Activated CD8-positive, alpha-beta T cell treated with anti-CD3 and anti-CD28 coated beads for 36 hours (primary cell): ENCODE results near the gene CHST9. TPM values are rescaled to one million over a fixed set of nuclear protein-coding genes. Genes with fewer than 3 reads are reported as not detected.
"Not testable (repeated sequence)": the region's sequence is repeated elsewhere in the genome, so short reads cannot be mapped to it uniquely, and the experiment has no call there.

Source experiments
- ATAC-seq: fragments of 200-7000 bp; cut with Tn5 transposase; one replicate; pipeline ENCODE4 v1.10.0; 2021; ENCODE audit warnings: mild to moderate bottlenecking, moderate library complexity
- CTCF ChIA-PET: fragments of 350-600 bp; sonication (Branson Sonifier 250); formaldehyde crosslinking; loops from one replicate; lab custom pipeline; 2021; ENCODE audit warnings: antibody characterized with exemption; lab: Charles Lee
- POLR2A ChIA-PET: fragments of 350-600 bp; sonication (Branson Sonifier 250); formaldehyde crosslinking; loops from one replicate; lab custom pipeline; 2021; ENCODE audit warnings: antibody characterized with exemption; lab: Charles Lee
- DNase-seq: peaks from one replicate; pipeline ENCODE4 v3.0.0-alpha.2; 2020
- H3K27ac Mint-ChIP-seq: one replicate; pipeline ENCODE4 v1.8.0; 2021; ENCODE audit warnings: mild to moderate bottlenecking, mixed read lengths
- H3K27me3 Mint-ChIP-seq: one replicate; pipeline ENCODE4 v1.8.0; 2021; ENCODE audit warnings: mixed read lengths
- H3K36me3 Mint-ChIP-seq: one replicate; pipeline ENCODE4 v1.8.0; 2021; ENCODE audit warnings: low read depth, mixed read lengths
- H3K4me1 Mint-ChIP-seq: one replicate; pipeline ENCODE4 v1.8.0; 2021; ENCODE audit warnings: low read depth, mixed read lengths
- H3K4me3 Mint-ChIP-seq: one replicate; pipeline ENCODE4 v1.8.0; 2021; ENCODE audit warnings: mild to moderate bottlenecking, moderate library complexity, mixed read lengths
- H3K9me3 Mint-ChIP-seq: one replicate; pipeline ENCODE4 v1.8.0; 2021; ENCODE audit warnings: mixed read lengths
- intact Hi-C: fragments of 100-400 bp; cut with micrococcal nuclease; formaldehyde crosslinking; loops from one replicate; pipeline ENCODE4 v1.10.0; 2022
- total RNA-seq, 2 experiments: library from RNA; stranded (reverse); gene quantifications; one replicate each; pipeline ENCODE4 v1.2.3, GENCODE V29; 2021
- TF ChIP-seq, protein P1 (sequence below): fragments of 200-600 bp; IDR thresholded peaks from one replicate; pipeline ENCODE4 v1.8.0; 2022; ENCODE audit warnings: antibody characterized with exemption, mild to moderate bottlenecking

CHST9 gene
- total RNA-seq, 2 experiments from 2014 or later: not detected

DNA sequence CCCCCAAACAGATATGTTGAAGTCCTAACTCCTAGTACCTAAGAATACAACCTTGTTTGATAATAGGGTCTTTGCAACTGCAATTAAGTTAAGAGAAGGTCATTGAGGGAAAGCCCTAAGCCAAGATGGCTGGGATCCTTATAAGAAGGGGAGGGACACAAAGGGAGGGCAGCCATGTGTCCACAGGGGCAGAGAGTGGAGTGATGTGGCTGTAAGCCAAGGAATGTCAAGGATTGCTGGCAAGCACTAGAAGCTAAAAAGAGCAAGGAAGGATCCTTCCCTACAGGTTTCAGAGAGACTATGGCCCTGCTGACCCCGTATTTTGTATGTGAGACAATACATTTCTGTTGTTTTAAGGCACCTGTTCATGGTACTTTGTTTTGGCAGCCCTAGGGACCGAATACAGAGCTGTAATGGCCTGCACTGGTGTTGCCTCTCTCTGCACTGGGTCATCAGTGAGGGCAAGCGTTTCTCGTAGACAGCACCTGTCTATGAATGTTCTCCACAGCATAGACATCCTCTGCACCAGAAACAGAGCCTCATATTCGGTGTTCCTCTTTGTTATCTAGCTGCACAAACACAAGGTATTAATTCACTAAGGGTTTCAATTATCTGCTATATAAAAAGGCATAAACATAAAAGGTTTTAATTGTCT lies 244.2 kb downstream of the CHST9 start:
- POLR2A ChIA-PET: no interaction called here
- H3K4me1 Mint-ChIP-seq: no peaks in the 10 kb centered on the region
- H3K36me3 Mint-ChIP-seq: no peaks in the 10 kb centered on the region
- DNase-seq: no peak
- no peaks in the 10 kb centered on the region for H3K27me3 Mint-ChIP-seq
- no peaks in the 10 kb centered on the region for H3K9me3 Mint-ChIP-seq
- CTCF ChIA-PET: no interaction called here
- no peak overlapping the region for H3K27ac Mint-ChIP-seq
- no peak overlapping the region for H3K4me3 Mint-ChIP-seq
- TF ChIP-seq, protein P1, sequence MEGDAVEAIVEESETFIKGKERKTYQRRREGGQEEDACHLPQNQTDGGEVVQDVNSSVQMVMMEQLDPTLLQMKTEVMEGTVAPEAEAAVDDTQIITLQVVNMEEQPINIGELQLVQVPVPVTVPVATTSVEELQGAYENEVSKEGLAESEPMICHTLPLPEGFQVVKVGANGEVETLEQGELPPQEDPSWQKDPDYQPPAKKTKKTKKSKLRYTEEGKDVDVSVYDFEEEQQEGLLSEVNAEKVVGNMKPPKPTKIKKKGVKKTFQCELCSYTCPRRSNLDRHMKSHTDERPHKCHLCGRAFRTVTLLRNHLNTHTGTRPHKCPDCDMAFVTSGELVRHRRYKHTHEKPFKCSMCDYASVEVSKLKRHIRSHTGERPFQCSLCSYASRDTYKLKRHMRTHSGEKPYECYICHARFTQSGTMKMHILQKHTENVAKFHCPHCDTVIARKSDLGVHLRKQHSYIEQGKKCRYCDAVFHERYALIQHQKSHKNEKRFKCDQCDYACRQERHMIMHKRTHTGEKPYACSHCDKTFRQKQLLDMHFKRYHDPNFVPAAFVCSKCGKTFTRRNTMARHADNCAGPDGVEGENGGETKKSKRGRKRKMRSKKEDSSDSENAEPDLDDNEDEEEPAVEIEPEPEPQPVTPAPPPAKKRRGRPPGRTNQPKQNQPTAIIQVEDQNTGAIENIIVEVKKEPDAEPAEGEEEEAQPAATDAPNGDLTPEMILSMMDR: no peak
- no peak for ATAC-seq
- intact Hi-C loops: no loop called here

DNA sequence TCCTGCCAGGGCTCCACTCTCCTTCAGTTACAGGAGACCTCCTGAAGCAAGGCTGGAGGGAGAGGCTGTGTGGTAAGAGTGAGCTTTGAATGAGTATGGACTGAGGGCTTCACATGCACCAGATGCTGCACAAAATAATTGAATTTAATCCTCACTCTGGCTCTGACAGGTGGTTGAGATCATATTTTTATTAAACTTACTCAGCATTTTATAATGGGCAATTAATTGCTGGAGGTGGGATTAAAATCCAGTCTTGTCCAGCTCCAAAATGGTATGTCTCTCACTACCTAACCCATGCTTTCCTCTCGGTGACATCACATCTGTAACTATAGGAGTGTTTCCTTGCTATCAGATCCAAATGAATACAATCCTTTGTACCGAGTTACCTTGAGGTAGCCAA lies 253.4 kb downstream of the CHST9 start:
- Mint-ChIP-seq H3K4me1 (no peaks in the 10 kb centered on the region), H3K9me3 (peaks cover 4% of the 10 kb centered on the region), H3K4me3 (no peak overlapping the region), H3K27me3 (no peaks in the 10 kb centered on the region), H3K36me3 (no peaks in the 10 kb centered on the region), H3K27ac (no peak overlapping the region)
- TF ChIP-seq, protein P1: no peak
- DNase-seq: no peak
- CTCF ChIA-PET: no interaction called here
- POLR2A ChIA-PET: no interaction called here
- no peak for ATAC-seq
- intact Hi-C loops: no loop called here

DNA sequence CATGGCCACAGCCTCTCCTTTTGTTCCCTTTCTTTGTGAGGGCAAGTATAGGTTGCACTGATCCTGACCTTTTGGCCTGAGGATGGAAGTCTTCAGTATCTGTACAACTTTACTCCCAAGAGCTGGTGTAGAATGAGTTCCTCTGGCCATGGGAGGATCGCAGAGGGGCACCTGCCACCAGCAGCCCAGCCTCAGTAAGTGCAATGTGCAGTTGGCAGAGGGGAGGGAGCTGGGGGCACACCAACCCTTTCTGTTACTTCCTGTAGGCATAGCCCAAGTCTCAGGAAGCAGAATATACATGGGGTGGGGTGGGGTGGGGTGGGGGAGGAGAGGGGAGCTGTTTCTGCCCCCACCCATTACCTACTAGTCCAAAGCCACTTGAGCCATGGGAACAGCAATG lies 254.5 kb downstream of the CHST9 start:
- ChIA-PET POLR2A (no interaction called here), CTCF (no interaction called here)
- no peak overlapping the region for H3K4me3 Mint-ChIP-seq
- peaks cover 4% of the 10 kb centered on the region for H3K9me3 Mint-ChIP-seq
- TF ChIP-seq, protein P1: no peak
- no peaks in the 10 kb centered on the region for H3K4me1 Mint-ChIP-seq
- ATAC-seq: no peak
- intact Hi-C loops: no loop called here
- H3K27me3 Mint-ChIP-seq: no peaks in the 10 kb centered on the region
- no peaks in the 10 kb centered on the region for H3K36me3 Mint-ChIP-seq
- no peak overlapping the region for H3K27ac Mint-ChIP-seq
- no peak for DNase-seq

DNA sequence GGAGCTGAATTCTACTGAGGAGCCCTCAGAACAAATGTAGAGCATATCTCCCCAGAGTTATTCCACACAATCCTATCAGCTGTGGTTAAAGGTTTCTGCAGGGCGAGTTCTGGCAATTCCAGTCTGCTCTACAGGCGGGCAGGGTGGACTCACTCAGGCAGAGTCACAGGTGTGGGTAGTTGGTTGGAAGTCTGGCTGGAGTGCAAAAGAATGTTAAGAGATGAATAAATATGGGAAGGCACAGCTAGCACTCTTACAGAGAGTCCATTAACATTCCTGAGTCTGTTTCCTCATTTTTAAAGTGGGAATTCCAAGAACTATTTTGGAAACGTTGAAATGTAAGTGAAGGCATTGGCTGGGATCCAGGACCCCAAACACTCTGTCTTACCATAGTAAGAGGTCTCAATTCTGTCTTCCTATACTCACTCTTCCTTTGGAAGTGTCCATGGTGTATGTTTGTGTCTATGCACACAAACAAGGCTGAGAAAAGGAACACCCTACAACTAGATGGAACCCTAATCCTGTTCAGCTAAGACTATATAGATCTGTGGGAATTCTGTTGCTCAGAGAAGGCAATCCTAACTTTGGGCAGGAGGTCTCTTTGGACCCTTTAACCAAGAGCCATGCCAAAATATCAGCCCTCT lies 256.3 kb downstream of the CHST9 start:
- POLR2A ChIA-PET: no interaction called here
- Mint-ChIP-seq H3K4me3 (no peak overlapping the region), H3K4me1 (no peaks in the 10 kb centered on the region), H3K27me3 (peaks cover 2% of the 10 kb centered on the region), H3K27ac (no peak overlapping the region), H3K9me3 (peaks cover 4% of the 10 kb centered on the region), H3K36me3 (no peaks in the 10 kb centered on the region)
- TF ChIP-seq, protein P1: no peak
- CTCF ChIA-PET: no interaction called here
- no peak for ATAC-seq
- no peak for DNase-seq
- intact Hi-C loops: loop anchor here (5.0 kb wide), 1 partner anchor 51 kb away; no protein-coding TSS in a partner anchor

DNA sequence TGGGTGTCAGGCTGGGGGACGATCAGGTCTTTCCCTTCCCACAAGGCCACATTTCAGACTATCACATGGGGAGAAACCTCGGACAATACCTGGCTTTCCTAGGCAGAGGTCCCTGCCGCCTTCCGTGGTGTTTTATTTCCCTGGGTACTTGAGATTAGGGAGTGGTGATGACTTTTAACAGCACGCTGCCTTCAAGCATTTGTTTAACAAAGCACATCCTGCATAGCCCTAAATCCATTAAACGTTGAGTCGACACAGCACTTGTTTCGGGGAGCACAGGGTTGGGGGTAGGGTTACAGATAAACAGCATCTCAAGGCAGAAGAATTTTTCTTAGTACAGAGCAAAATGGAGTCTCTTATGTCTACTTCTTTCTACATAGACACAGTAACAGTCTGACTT lies 257.3 kb downstream of the CHST9 start:
- POLR2A ChIA-PET: not testable (repeated sequence)

More for the DNA sequence above, 257.3 kb downstream of the CHST9 start:
- DNase-seq, H3K4me1 Mint-ChIP-seq, H3K4me3 Mint-ChIP-seq, H3K9me3 Mint-ChIP-seq, H3K27me3 Mint-ChIP-seq, H3K27ac Mint-ChIP-seq, CTCF ChIA-PET, H3K36me3 Mint-ChIP-seq, ATAC-seq: not testable (repeated sequence)
- intact Hi-C loops: loop anchor here (5.0 kb wide), 1 partner anchor 51 kb away; no protein-coding TSS in a partner anchor
